ENCODE measurements around the gene FSTL3.

The FSTL3 gene

DNA sequence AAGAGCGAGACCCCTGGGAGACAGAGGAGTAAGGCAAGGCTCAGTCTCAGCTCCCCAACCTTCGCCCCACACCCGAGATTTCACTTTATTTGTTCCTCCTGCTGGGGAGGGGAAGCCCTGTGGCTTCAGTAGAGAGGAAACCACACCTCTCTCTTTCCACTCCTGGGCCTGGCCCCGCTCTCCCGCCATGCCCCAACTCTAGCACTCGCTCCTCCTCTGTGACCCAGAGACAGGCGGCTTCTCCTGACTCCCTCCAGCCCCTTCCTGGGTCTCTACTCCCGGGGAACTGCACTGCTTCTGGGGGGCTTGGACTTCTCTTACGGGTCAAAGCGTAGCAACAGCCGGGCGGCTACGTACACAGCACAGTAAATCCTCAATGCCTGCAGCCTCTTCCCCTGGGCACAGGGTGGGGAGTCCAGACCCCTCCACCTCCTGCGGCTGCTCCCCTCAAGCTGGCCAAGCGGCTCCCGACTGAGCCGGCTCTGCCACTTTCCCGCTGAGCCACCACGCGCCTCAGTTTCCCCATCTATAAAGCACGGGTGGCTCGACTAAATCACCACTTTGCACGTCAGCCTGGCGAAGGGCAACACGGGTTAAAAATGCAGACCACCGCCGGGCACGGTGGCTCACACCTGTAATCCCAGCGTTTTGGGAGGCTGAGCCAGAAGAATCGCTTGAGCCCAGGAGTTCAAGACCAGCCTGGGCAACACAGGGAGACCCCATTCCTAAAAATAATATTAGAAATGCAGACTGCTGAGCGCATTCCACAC is 14.6 kb upstream of the FSTL3 start:
- TF ChIP-seq EZH2 (optimal IDR thresholded peaks at IDR 0.05; ENCODE audit: low read depth, low read length): no peak
- TF ChIP-seq, protein P1, sequence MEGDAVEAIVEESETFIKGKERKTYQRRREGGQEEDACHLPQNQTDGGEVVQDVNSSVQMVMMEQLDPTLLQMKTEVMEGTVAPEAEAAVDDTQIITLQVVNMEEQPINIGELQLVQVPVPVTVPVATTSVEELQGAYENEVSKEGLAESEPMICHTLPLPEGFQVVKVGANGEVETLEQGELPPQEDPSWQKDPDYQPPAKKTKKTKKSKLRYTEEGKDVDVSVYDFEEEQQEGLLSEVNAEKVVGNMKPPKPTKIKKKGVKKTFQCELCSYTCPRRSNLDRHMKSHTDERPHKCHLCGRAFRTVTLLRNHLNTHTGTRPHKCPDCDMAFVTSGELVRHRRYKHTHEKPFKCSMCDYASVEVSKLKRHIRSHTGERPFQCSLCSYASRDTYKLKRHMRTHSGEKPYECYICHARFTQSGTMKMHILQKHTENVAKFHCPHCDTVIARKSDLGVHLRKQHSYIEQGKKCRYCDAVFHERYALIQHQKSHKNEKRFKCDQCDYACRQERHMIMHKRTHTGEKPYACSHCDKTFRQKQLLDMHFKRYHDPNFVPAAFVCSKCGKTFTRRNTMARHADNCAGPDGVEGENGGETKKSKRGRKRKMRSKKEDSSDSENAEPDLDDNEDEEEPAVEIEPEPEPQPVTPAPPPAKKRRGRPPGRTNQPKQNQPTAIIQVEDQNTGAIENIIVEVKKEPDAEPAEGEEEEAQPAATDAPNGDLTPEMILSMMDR (IDR thresholded peaks at IDR 0.05; ENCODE audit: low read length): no peak
- TF ChIP-seq EZH2phosphoT487 (IDR thresholded peaks at IDR 0.05; ENCODE audit: low read length): no peak
- Histone ChIP-seq H3K27ac (ENCODE audit: low read length) (peak overlapping the region; percentile 92), H3K36me3 (replicated peaks; ENCODE audit: insufficient read depth, low read length) (peaks cover 14% of the 10 kb centered on the region), H3K4me1 (ENCODE audit: low read length) (peaks cover 19% of the 10 kb centered on the region), H3K9me2 (replicated peaks; ENCODE audit: insufficient read depth, low read length) (no peaks in the 10 kb centered on the region), H3K9me3 (replicated peaks; ENCODE audit: insufficient read depth, low read length) (no peaks in the 10 kb centered on the region), H2AFZ (ENCODE audit: low read length) (no peak overlapping the region), H4K20me1 (ENCODE audit: insufficient read depth, low read length) (peaks cover 44% of the 10 kb centered on the region), H3K4me3 (ENCODE audit: low read length) (peak overlapping the region; percentile 90), H3K9ac (ENCODE audit: low read length) (peak overlapping the region; percentile 99), H3F3A (ENCODE audit: insufficient read depth, low read length) (peaks cover 30% of the 10 kb centered on the region), H3K27me3 (replicated peaks; ENCODE audit: insufficient read depth, low read length) (peaks cover 11% of the 10 kb centered on the region; the same call in 1 of the 2 replicates), H3K4me2 (ENCODE audit: low read depth, low read length) (peak overlapping the region; percentile 98), H3K79me2 (ENCODE audit: low read length) (peaks cover 67% of the 10 kb centered on the region)
- DNase-seq: peak; percentile 87

- no peak for TF ChIP-seq EZH2phosphoT487 (IDR thresholded peaks at IDR 0.05; ENCODE audit: low read length)
- Histone ChIP-seq H3F3A (ENCODE audit: insufficient read depth, low read length) (peaks cover 30% of the 10 kb centered on the region), H3K4me1 (ENCODE audit: low read length) (peaks cover 19% of the 10 kb centered on the region), H3K9me2 (replicated peaks; ENCODE audit: insufficient read depth, low read length) (no peaks in the 10 kb centered on the region), H2AFZ (ENCODE audit: low read length) (no peak overlapping the region), H3K4me2 (ENCODE audit: low read depth, low read length) (peak overlapping the region; percentile 98), H3K9ac (ENCODE audit: low read length) (peak overlapping the region; percentile 99), H3K36me3 (replicated peaks; ENCODE audit: insufficient read depth, low read length) (peaks cover 10% of the 10 kb centered on the region; the same call in 1 of the 2 replicates), H3K9me3 (replicated peaks; ENCODE audit: insufficient read depth, low read length) (no peaks in the 10 kb centered on the region), H3K4me3 (ENCODE audit: low read length) (peak overlapping the region; percentile 90), H4K20me1 (ENCODE audit: insufficient read depth, low read length) (peaks cover 36% of the 10 kb centered on the region), H3K27me3 (replicated peaks; ENCODE audit: insufficient read depth, low read length) (peaks cover 17% of the 10 kb centered on the region; the same call in 1 of the 2 replicates), H3K79me2 (ENCODE audit: low read length) (peaks cover 59% of the 10 kb centered on the region), H3K27ac (ENCODE audit: low read length) (peak overlapping the region; percentile 92)
- DNase-seq: peak; percentile 78
Measured at GRCh38 chr19:662207-662961, 13.8 kb upstream of the FSTL3 start.

DNA sequence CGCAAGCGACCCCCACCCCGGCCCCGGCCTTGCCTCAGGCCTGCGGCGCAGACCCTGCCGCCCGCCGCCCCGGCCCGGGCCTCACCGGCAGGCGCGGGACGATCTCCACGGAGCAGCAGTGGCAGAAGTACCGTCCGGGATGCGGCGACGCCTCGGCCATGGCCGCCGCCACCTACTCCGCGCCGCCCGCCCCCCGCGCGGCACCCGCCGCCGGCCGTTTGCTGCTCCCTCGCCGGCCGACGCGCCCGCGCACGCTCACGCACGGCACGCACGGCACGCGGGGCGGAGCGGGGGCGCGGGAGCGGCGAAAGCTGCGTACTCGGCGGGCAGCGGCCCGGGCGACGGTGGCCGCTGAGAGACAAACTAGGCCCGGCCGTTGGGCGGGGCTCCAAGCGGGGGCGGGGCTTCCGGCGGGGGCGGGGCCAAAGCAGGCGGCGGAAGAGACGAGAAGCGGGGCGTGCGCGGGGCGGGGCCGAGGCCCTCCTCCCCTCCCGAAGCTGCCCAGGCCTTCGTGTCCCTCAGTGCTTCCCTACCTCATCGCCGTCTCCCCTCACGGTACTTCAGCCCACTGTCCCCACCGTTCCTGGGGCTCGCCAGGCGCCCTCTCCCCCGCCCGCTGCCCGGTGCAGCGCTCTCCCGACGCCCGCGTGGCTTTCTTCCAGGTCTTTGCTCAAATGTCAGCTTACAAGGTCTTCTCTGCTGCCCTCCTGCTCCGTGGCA is 13.1 kb upstream of the FSTL3 start, which contains the start of gene RNF126:
TSS of gene RNF126 (minus strand) at position 253 of the 720 bp plus-strand sequence. CDS start at position 160, 93 bp downstream.
- H3K4me2 ChIP-seq (ENCODE audit: low read depth, low read length): peak within 1 kb of the TSS; percentile 100
- peak within 1 kb of the TSS; percentile 92 for H3K27ac ChIP-seq (ENCODE audit: low read length)
- H3K4me1 ChIP-seq (ENCODE audit: low read length): peaks cover 19% of the 10 kb centered on the region
- peak within 1 kb of the TSS; percentile 90 for H3K4me3 ChIP-seq (ENCODE audit: low read length)
- H3K27me3 ChIP-seq (replicated peaks; ENCODE audit: insufficient read depth, low read length): peaks cover 25% of the 10 kb centered on the region
- peak; percentile 97 for DNase-seq
- peaks cover 52% of the 10 kb centered on the region for H3K79me2 ChIP-seq (ENCODE audit: low read length)
- TF ChIP-seq EZH2phosphoT487 (IDR thresholded peaks at IDR 0.05; ENCODE audit: low read length) (no peak), EZH2 (optimal IDR thresholded peaks at IDR 0.05; ENCODE audit: low read depth, low read length) (no peak)
- TF ChIP-seq, protein P1 (IDR thresholded peaks at IDR 0.05; ENCODE audit: low read length): no peak
- H3K9me3 ChIP-seq (replicated peaks; ENCODE audit: insufficient read depth, low read length): no peaks in the 10 kb centered on the region
- H3K9ac ChIP-seq (ENCODE audit: low read length): peak within 1 kb of the TSS; percentile 99
- no peaks in the 10 kb centered on the region for H3K9me2 ChIP-seq (replicated peaks; ENCODE audit: insufficient read depth, low read length)
- H2AFZ ChIP-seq (ENCODE audit: low read length): peak within 1 kb of the TSS; percentile 100
- peaks cover 30% of the 10 kb centered on the region for H3F3A ChIP-seq (ENCODE audit: insufficient read depth, low read length)
- H4K20me1 ChIP-seq (ENCODE audit: insufficient read depth, low read length): peaks cover 29% of the 10 kb centered on the region
- H3K36me3 ChIP-seq (replicated peaks; ENCODE audit: insufficient read depth, low read length): peaks cover 6% of the 10 kb centered on the region; the same call in 1 of the 2 replicates

Data from MM.1S (cell line).